ENCODE measurements around the gene ANXA9.

DNA sequence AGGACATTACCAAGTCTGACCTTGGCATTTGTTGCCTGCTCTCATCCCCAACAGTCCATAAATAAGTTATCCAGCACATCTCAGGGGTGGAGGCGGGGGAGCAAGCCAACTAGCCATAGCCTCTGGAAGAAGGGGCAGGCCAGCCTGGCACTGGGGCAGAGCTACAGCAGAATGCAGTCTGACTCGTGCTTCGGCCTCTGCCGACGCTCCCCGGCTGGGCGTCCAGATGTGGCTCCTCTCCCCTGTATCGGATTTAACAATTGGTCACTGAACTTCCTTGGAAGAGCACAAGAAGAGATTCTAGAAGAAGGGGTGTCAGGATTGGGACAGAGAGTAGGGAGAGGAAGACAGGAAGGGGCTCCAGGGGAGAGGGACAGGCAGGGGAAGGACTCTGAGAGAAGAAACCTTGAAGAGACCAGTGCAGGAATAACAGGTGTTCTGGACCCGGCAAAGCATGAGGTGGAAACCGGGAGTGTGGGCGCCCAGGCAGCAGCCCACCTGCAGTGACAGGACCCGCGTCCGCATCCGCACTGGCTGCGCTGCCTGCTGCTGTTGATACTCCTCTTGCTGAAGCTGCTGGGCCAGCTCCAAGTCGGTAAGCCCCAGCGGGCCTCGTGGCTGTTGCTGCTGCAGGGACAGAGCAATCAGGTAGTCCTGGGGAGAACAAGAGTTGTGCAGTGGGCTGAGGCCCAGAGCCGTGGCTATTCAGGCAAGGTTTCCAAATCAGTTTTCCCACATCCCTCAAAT lies 15.2 kb downstream of the ANXA9 start:
- TF ChIP-seq CTCF (IDR thresholded peaks at IDR 0.05) (no peak), POLR2A (IDR thresholded peaks at IDR 0.05) (no peak), POLR2AphosphoS5 (IDR thresholded peaks at IDR 0.05) (no peak), EP300 (IDR thresholded peaks at IDR 0.05) (no peak)

Measured in suprapubic skin (tissue), 4 donors.